UCSD-AML1 (cell line): Measurements from ENCODE around the gene LRRC74A.
"Not testable (repeated sequence)": the region's sequence is repeated elsewhere in the genome, so short reads cannot be mapped to it uniquely, and the experiment has no call there.

Experiments
- DNase-seq: peaks from one replicate; lab custom pipeline; 2025; ENCODE audit not compliant: unreplicated experiment; lab: John Stamatoyannopoulos, UW

LRRC74A gene

DNA sequence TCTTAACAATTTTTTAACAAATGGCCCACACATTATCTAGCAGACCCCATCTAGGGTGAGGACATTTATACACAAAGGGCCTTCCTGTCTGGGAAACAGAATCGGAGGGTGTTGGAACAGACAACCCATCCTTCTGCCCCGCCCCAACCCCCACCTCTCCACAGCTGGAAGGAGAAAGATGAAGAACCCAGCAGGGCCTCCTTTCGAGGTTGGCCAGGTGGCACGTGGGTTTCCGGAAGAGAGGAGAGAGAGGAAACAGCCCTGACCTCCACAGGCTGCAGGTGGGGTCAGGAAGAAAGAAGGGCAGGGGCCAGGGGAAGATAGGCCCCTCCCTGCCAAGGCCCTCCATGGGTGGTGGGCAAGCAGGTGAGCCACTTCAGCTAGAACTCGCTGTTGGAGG is 57.2 kb downstream of the LRRC74A start:
- DNase-seq: no peak

DNA sequence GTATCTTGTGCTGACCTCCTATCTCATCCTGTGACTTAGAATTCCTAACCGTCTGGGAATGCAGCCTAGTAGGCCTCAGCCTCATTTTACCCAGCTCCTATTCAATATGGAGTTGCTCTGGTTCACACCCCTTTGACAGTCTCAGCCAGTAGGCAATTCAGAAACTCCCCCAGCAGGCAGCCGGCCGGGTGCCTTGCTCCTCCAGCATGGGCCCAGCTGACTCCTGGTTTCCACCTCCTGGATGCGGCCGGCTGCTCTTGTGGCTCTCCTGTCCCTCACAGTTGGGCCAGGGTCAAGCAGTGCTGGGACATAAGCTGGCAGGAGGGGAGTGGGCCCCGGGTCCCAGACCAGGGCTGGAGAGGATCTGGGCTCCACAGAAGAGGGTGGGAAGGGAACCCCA is 58.2 kb downstream of the LRRC74A start:
- DNase-seq: no peak

DNA sequence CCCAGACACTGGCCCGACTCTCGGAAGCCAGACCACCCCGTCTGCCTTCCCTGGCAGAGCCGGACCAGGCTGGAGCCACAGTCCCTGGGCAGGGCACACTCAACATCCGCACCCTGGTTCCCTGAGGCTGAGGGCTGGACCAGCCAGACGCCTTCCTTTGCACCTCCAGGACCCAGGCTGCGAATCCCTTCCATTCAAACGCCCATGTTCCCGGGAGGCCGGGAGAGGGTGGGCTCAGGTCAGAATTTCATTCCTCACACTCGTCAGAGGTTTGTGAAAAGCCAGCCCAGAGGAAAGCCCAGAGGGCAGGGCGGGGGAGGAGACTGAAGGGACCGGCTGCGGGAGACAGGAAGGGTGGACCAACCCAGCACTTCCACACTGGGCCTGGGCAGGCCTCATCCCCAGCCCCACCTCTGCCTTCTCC is 58.7 kb downstream of the LRRC74A start:
- no peak for DNase-seq

DNA sequence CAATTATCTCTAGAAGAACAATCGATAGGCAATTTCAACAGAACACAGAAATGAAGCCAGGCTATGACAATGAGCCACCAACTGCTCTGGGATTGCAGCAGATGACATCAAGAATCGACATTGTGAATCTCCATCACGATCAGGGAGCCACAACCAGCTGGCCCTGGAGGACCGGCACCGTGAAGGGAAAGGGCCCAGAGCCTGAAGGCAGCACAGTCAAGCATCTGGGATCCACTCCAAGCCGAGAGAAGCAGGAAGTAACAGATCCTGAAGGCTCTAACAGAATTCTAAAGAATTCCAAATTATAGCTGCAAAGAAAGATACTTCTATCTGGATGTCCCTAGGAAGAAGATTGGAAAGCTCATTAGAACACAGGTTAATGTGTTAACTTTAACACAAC is 61.0 kb downstream of the LRRC74A start:
- no peak for DNase-seq

DNA sequence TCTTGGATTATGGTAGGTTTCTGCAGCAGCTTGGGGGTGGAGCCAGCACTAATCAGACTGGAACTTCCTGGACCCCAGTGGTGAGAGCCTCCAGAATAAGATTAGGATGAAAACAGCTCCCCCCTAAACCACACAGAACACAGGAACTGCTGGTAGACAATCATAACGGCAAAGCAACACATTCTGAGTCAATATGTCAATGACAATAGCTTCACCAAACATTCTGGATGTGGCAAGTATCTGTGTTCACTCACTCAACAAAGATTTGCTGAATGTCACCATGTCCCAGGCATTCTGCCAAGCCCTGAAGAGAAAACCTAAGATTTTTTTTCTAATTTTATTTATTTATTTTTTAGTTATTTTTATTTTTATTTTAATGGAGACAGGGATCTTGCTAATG is 65.2 kb downstream of the LRRC74A start:
- DNase-seq: no peak

DNA sequence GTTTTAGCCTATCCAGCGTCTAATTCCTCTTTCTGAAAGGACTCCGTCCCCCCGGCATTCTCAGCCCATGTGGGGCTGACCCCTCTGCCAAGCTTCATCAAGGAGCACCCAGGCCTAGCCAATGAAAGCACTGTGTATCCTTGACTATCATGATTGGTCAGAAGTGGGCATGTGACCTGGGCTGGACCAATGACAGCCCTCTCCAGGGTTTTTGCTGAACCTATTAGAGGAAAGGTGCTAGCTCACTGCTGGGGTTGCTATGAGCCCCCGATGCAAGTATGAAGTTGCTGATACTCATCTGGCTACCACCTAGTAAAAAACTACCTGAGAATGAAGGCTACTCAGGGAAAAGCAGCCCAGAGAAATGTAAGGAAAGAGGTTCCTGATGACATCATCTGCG is 68.1 kb downstream of the LRRC74A start:
- DNase-seq: no peak

DNA sequence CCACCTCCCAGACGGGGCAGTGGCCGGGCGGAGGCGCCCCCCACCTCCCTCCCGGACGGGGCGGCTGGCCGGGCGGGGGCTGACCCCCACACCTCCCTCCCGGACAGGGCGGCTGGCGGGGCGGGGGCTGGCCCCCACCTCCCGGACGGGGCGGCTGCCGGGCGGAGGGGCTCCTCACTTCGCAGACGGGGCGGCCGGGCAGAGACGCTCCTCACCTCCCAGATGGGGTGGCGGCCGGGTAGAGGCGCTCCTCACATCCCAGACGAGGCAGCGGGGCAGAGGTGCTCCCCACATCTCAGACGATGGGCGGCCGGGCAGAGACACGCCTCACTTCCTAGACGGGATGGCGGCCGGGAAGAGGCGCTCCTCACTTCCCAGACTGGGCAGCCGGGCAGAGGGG is 71.8 kb downstream of the LRRC74A start:
- DNase-seq: not testable (repeated sequence)

DNA sequence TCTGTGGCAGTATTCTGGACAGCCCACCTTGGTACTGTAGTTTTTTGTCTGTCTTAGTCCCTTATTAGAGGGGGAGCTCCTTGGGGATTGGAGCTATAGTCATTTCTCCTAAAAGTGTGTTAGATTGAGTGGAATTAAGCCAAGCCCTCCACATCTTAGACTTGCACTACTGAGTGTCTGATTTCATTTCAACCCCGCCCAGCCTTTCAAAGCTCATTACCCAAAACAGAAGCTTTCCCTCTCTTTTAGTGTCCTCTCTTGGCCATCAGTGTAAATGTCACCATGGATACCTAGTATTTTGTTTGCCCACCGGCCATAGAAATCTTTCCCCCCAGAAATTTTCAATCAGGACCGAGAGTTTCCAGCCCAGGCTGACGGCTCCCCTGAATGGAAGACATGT is 74.5 kb downstream of the LRRC74A start:
- no peak for DNase-seq

DNA sequence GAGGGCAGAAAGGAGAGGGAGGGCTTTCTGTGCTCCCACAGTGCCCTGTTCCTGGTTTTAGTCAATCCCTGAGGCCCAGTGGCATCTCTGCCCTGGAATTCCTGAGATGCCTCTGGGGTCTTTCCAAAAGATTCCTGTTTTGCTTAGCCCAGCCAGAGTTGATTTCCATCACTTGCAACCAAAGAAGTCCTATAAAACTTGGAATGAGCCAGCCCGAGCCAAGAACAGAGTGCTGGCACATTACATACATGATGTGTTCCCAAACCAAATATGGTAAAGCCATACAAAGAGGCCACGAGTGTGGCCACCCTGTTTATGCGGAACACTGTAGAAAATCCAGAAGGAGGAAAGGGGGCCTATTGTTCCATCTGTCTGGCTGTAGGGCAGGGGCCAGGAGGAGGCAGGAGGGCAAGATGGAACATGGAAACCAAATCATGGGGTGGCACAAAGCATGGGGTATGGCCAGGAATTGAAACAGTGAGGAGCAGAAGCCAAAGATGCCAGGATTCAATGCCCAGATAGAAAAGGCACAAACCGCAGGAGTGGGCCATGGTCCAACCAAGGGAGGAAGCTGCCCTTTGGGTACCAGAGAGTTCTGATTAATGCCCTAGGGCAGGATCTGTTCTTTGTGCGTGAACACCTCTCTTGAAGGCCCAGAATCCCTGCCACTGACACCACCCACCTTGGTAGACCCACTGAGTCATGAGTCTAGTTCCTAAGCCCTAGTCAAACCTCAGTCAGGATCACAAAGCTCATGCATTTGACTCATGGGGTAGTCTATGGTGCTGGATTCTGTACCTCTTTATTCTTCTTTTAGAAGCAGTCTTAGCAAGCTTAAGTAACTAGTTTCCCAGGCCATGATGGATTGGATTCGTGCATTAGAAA is 75.2 kb downstream of the LRRC74A start:
- no peak for DNase-seq

DNA sequence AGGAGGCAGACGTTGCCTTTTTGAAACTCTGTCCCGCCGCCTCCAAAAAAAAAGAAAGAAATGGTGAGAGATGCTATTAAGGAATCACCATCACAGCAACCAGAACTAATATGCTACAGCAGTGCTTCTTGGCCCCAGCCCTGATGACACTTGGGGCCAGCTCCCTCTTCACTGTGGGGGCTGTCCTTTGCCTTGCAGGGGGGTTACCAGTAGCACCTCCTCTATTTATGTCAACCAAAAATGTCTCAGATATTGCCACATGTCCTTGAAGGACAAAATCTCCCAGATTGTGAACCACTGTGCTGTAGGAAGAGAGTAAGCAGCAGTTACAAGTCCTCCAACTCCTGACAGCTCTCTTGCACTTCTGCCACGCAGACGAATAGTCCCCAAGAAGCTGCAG is 76.4 kb downstream of the LRRC74A start:
- no peak for DNase-seq

DNA sequence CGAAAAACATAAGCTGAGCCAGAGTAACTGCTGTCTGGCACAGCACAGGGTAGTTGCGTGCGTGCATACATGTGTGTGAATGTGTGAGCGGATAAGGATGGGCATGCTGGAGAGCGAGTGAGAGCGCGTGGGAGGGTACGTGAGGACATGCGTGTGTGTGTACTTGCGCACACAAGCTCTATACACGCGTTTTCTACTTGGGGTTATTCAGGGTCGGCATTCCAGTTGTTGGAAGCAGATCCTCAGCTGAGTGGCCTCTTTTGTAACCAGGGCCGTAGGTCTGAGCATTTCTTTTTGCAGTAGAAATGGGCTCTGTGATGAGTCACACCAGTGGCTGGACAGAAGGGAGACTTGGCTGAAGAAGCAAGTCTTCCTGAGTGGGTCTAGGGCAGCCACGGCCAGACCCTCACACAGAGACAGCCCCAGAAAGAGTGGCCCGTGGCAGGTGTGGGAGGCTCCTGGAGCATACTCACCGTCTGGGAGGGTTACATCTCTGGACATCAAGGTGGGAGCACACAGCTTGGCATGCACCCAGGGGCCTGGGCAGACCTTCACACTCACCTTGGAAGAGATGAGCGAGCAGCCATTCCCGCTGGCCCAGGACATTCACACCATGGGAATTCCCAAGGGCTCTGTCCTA is 78.0 kb downstream of the LRRC74A start:
- DNase-seq: no peak

DNA sequence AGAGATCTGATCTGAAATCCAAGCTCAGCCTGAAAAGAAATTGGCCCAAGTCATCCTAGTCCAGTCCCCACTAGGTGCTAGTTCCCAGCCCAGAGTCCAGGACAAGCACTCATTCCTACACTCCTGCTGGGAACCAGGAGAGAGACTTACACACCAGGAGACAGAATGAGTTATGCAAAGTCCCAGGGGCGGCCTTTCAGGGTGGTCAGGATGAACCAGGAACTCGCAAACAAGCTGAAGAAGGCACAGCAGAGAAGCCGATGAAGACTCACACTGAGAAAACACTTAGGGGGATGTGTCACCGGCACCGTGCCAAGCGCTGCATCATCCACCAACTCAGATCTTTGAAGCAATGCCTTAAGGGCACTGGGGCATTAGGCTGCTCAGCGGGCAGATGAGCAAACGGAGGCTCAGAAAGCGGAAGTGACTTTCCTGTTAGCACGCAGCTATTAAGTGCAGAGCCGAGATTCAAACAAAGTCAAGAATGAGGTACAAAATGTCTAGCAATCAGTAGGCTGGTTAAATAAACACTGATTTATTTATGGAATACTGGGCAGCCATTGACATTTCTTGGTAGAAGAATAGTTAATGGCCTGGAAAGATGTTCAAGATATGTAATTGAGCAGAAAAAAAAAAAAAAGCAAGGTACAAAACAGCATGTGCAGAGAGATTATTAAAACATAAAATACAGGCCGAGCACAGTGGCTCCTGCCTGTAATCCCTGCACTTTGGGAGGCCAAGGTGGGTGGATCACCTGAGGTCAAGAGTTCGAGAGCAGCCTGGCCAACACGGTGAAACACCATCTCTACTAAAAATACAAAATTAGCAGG is 78.7 kb downstream of the LRRC74A start:
- DNase-seq: no peak

DNA sequence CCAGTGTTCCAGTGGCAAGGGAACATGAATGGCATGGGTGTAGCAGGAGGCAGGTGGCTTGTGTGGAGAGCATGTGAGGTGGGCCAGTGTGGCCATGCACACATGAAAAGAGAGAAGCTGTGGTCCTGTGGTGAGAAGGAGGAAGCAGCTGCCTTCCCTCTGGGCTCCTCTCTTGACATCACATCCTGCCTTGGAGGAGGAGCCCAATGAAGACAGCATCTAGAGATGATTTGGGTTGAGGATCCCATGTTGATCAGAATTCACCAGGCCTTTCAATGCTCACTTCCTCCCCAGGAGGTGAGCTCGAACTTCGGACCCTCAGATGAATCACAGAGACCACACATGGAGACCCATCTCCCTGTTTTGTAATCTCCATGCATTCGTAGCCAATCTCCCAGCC is 82.6 kb downstream of the LRRC74A start:
- peak; percentile 77 for DNase-seq

DNA sequence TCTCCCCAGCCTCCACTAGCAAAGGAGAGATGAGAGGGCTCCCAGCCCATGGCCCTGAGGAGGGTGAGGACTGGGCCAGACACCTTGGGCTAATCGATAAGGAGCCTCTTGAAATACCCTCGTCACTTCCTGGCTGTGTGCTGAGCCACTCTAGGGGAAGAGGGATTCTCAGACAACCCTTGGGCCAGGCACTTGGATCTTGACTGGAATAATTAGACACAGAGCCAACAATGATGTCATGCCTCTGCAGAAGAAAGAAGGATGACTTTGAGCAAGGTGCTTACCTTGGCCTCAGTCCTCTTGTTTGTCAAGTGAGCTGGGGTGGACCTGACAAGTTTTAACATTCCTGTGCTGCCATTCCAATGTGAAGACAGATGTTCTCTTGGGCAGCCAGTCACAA is 83.1 kb downstream of the LRRC74A start:
- no peak for DNase-seq

DNA sequence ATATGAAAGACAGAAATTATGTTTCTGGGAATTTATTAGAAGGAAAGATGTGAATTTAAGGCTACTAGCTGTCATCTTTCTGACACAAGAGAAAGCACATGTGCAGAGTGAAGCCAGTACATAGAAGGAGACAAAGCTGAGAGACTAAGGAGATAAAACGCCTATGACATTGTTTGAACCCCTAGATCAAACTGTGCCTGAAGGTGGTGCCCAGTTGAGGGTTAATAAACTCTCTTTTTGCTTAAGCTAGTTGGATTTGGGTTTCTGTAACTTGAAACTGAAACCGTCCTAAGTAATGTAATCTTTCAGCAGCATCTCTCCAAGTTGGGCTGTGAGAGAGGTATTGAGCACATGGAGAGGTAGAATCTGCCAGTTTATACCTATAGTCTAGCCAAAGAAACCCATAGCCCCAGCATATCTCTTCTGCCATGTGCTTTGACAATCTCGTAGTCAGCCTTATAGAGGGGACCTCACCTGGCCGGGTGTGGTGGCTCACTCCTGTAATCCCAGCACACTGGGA is 84.2 kb downstream of the LRRC74A start:
- DNase-seq: no peak

DNA sequence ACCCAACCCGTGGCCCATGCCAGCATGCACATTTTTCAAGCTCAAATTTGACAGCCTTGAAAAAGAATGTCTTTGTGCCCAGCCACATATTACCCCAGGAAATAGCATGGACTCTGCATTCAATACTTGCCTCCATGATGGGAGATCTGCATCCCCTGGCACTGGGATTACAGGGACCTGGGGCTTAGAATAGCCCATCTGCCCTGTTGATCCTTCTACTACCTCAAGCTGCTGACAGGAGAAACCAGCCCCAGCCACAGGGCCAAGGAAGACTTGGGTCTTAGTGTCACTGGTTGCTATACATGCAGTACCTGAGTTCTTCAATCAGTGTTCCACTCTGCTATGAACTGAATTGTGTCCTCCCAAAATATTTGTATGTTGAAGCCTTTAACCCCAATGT is 85.3 kb downstream of the LRRC74A start:
- no peak for DNase-seq

DNA sequence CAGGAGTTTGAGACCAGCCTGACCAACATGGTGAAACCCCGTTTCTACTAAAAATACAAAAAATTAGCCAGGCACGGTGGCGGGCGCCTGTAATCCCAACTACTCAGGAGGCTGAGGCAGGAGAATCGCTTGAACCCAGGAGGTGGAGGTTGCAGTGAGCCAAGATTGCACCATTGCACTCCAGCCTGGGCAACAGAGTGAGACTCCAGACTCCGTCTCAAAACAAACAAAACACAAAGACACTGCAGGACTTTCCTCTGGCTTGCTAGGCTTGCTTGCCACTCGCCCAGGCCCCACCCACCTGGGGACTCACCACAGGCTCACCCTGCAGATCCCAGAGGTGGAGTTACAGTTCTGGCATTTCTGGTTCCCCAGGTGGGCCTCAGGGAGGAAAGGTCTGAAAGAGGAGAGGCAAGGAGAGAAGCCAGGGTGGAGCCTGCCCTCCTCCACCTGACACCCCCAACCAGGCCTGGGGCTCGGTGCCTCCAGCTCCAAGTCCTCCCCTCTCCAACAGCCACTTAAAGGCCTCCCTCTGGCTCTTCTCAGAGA is 88.4 kb downstream of the LRRC74A start:
- DNase-seq: not testable (repeated sequence)

DNA sequence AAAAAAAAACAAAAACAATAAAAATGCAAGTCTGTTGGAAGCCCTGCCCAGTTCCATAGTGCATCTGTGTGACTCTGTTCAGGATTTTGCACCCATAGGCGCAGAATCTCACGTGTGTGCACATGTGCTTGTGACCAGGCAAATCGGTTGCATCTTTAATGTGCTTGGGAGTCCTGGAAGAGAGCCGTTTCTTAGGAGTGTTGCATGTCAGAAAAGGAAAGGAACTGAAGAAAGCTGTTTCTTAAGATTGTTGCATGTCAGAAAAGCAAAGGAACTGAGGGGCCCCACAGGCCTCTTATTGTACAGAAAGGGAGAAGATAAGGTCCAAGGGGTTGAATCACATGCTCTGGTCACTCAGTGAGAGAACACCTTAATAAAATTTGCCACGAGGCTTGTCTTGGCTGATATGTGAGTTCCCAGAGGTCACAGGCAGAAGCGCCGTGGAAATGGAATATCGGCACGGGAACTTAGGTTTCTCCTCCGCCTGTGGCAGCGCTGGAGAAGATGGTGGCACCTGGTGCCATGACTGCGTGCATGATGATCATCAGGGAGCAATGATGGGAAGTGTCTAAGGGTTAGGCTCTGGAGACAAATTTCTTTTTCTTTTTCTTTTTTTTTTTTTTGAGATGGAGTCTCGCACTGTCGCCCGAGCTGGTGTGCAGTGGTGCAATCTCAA is 90.0 kb downstream of the LRRC74A start:
- DNase-seq: no peak

DNA sequence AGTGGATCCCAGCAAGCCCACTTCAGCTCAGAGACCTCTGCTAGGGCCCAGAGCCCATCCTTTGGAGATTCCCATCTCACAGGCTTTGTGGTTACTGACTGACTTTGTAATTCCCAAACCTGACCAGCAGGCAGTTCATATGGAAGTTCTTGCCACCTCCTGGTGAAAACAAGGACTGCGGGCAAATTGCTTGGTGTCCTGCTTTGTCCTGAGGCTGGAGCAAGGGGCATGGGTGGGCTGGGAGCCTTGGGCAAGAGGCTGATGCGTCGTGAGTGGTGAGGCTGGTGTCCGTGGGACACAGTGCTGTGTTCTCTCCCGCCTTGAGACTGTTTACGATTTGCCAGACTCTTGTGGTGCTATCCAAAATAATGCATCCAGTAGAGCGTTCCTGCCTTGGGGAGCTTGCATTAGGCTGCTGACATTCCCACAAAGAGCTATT is 91.0 kb downstream of the LRRC74A start:
- DNase-seq: peak; percentile 57

DNA sequence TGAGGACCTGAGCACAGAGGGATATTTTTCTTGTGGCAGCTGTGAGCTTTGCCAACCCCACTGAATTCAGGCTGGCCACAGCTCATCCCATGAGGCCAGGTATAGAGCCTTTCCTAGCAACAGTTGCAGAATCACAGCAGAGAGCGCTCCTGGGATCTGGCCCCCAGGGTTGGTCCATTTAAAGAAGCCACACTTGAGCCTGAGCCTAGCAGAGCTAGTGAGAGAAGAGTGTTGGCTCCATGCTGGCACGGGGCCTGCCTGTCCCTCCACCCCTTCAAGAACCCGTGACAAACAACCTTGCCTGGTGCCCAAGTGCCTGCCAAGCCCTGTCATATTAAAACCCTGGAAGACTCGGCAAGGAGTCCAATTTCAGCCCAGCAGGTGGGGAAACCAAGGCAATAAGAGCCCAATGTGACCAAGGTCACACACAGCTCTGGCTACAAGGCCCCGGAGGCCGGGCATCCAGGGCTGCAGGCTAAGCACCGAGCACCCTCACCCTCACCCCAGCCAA is 91.6 kb downstream of the LRRC74A start:
- DNase-seq: no peak
